ENCODE data around the gene HOMER3.

GRCh38 chr19:18978616-18979015, 37.6 kb upstream of the HOMER3 start:
- TF ChIP-seq CTCF (IDR thresholded peaks at IDR 0.05) (no peak), EZH2 (IDR thresholded peaks at IDR 0.05) (no peak)
